CD4-positive, alpha-beta memory T cell (primary cell): ENCODE measurements around the gene FBXL16. TPM values are rescaled to one million over a fixed set of nuclear protein-coding genes. Genes with fewer than 3 reads are reported as not detected.

ENCODE experiments used
- CTCF ChIA-PET: fragments of 350-600 bp; sonication (Branson Sonifier 250); formaldehyde crosslinking; loops from one replicate; lab custom pipeline; 2021; ENCODE audit warnings: inconsistent platforms; ENCODE audit not compliant: partially characterized antibody; lab: Charles Lee
- POLR2A ChIA-PET: fragments of 350-600 bp; sonication (Branson Sonifier 250); formaldehyde crosslinking; loops from one replicate; lab custom pipeline; 2021; ENCODE audit not compliant: partially characterized antibody; lab: Charles Lee
- DNase-seq, 5 donors: peaks; one replicate each; pipeline versions ENCODE4 v3.0.0 to v3.0.0-alpha.2; 2020 to 2022; ENCODE audit warnings: mixed read lengths in 1 of 5
- H3K27ac ChIP-seq: one replicate; pipeline ENCODE4 v1.7.0; 2013; ENCODE audit warnings: low read depth, low read length
- H3K27me3 ChIP-seq: 2 replicates; pipeline ENCODE4 v1.7.0; 2013; ENCODE audit warnings: mild to moderate bottlenecking, low read length, moderate library complexity; ENCODE audit not compliant: insufficient read depth
- H3K36me3 ChIP-seq: 2 replicates; pipeline ENCODE4 v1.7.0; 2013; ENCODE audit warnings: mild to moderate bottlenecking, low read length, moderate library complexity; ENCODE audit not compliant: insufficient read depth
- H3K4me1 ChIP-seq: 2 replicates; pipeline ENCODE4 v1.7.0; 2013; ENCODE audit warnings: mild to moderate bottlenecking, low read length, moderate library complexity; ENCODE audit not compliant: insufficient read depth
- H3K4me3 ChIP-seq, 2 donors: one replicate each; pipeline ENCODE4 v1.7.0; 2013; ENCODE audit warnings: low read length in 2 of 2, mild to moderate bottlenecking in 1 of 2
- H3K9me3 ChIP-seq, 2 donors: one replicate each; pipeline ENCODE4 v1.7.0; 2013; ENCODE audit warnings: low read length in 2 of 2, control low read depth in 1 of 2; ENCODE audit not compliant: control insufficient read depth in 1 of 2
- H3K27ac Mint-ChIP-seq, 7 donors: one replicate each; pipeline ENCODE4 v1.8.0; 2020 to 2021; ENCODE audit warnings: mixed read lengths in 7 of 7, mild to moderate bottlenecking in 6 of 7, inconsistent platforms in 3 of 7, moderate library complexity in 3 of 7
- H3K27me3 Mint-ChIP-seq, 2 donors: one replicate each; pipeline ENCODE4 v1.8.0; 2020 to 2021; ENCODE audit warnings: mixed read lengths in 2 of 2
- H3K36me3 Mint-ChIP-seq, 2 donors: one replicate each; pipeline ENCODE4 v1.8.0; 2020 to 2021; ENCODE audit warnings: mixed read lengths in 2 of 2, inconsistent platforms in 1 of 2, mild to moderate bottlenecking in 1 of 2
- H3K4me1 Mint-ChIP-seq, 4 donors: one replicate each; pipeline ENCODE4 v1.8.0; 2020 to 2021; ENCODE audit warnings: mixed read lengths in 4 of 4, mild to moderate bottlenecking in 1 of 4
- H3K4me3 Mint-ChIP-seq, 8 donors: one replicate each; pipeline ENCODE4 v1.8.0; 2020 to 2021; ENCODE audit warnings: mixed read lengths in 8 of 8, mild to moderate bottlenecking in 7 of 8, moderate library complexity in 6 of 8, inconsistent platforms in 3 of 8
- H3K9me3 Mint-ChIP-seq, 8 donors: one replicate each; pipeline ENCODE4 v1.8.0; 2020 to 2021; ENCODE audit warnings: mixed read lengths in 8 of 8, mild to moderate bottlenecking in 5 of 8, inconsistent platforms in 3 of 8, moderate library complexity in 1 of 8
- intact Hi-C: fragments of 100-400 bp; cut with micrococcal nuclease; formaldehyde crosslinking; loops from one replicate; pipeline ENCODE4 v1.15.1; 2023
- polyA plus RNA-seq, 2 donors: library from polyadenylated mRNA; unstranded; fragments of 300-500 nt; fragmentation: Illumina TruSeq; gene quantifications; one replicate each; pipeline ENCODE4 v1.2.3, GENCODE V29; 2021
- total RNA-seq, 2 experiments: library from RNA; stranded (reverse); gene quantifications; one replicate each; pipeline ENCODE4 v1.2.3, GENCODE V29; 2021

FBXL16 gene
- total and polyA plus RNA-seq, 4 experiments from 2014 or later: 9.3 to 59.5 (median 48.5) TPM

DNA sequence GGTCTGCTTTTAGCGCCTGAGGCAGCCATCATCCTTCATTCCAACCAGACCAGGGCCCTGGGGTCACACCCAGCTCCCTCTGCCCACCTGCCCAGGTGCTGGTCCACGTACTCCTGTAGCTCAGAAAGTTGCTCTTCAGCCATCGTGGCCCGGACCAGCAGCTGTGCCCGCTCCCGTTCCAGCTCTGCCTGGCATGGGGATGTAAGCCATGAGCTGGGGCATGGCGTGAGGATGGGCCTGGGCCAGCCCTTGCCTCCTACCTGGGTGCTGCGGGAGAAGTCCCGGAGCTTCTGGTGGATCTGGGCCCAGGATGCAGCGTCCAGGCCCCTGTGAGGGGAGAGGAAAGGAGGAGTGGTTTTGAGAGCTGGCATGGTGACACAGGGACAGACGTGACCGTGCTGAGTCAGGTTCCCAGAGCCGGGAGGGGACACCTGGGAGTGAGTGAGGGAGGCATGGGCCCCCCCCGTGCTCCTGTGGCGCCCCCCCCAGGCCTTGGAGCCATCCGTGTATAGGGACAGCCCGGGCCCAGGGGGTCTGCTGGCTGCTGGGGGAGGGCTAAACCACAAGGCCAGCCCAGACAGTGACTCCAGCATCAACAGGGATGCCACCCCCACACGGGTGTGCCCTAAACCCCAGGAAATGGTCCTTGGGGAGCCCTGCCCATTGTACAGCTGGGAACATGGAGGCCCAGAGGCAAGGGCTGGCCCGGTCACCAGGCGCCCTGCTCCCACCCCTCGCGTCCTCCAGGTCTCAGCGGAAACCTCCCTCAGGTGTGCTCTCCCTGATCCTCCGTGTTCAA lies 17.4 kb upstream of the FBXL16 start:
- peaks cover 37% of the 10 kb centered on the region for H3K4me1 ChIP-seq

DNA sequence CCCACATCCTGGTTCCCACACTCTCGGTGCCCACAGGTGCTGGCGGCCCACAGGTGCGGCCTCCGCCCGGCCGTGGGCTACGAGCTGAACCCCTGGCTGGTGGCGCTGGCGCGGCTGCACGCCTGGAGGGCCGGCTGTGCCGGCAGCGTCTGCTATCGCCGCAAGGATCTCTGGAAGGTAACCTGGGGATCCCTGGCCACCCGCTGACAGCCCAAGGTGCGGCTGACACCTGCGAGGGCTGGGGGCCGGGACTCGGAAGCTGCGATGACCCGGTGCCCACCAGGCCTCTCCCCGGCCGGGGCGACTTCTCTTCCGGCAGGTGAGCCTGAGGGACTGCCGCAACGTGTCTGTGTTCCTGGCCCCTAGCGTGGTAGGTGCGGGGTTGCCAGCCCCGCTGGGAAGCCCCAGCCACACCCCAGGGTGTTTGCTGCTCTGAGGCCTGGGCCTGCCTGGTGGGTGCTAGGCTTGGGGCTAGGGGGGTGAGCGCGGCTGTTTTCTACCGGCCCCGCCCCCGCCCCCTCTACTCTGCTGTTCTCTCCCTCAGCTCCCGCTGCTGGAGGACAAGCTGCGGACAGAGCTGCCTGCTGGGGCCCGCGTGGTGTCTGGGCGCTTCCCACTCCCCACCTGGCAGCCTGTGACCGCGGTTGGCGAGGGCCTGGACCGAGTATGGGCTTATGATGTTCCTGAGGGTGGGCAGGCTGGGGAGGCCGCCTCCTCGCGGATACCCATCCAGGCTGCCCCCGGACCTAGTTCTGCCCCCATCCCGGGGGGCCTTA lies 16.4 kb upstream of the FBXL16 start:
- ChIA-PET POLR2A (interaction anchor here (0.6 to 12.9 kb wide), 13 partner anchors 7 to 238 kb away, joined by 3 to 166 read pairs (median 5); partner anchors contain the start of genes CHTF18, CIAO3, METRN and RHBDL1), CTCF (interaction anchor here (0.9 to 4.5 kb wide), 6 partner anchors 10 to 63 kb away, joined by 3 to 27 read pairs (median 5); partner anchors contain the start of gene CIAO3)
- Histone ChIP-seq H3K27me3 (no peaks in the 10 kb centered on the region), H3K36me3 (no peaks in the 10 kb centered on the region), H3K27ac (peak overlapping the region; percentile 47), H3K4me3 (peak overlapping the region in 1 of 2 donors; percentile 60), H3K9me3 (no peaks in the 10 kb centered on the region), H3K4me1 (peaks cover 32% of the 10 kb centered on the region)
- Mint-ChIP-seq H3K4me3 (peak overlapping the region in 6 of 8 donors; percentile 7 to 68 (median 51)), H3K9me3 (peaks cover 0 to 2% (median 0%) of the 10 kb centered on the region in 8 donors), H3K27me3 (no peaks in the 10 kb centered on the region), H3K27ac (peak overlapping the region in 3 of 7 donors; percentile 7 to 72 (median 27)), H3K4me1 (peaks cover 3 to 29% (median 12%) of the 10 kb centered on the region in 4 donors), H3K36me3 (no peaks in the 10 kb centered on the region)
- DNase-seq: no peak
- intact Hi-C loops: no loop called here

More for the DNA sequence above, 17.4 kb upstream of the FBXL16 start:
- peak overlapping the region in 5 of 7 donors; percentile 6 to 86 (median 52) for H3K27ac Mint-ChIP-seq
- no peaks in the 10 kb centered on the region for H3K36me3 Mint-ChIP-seq
- ChIA-PET POLR2A (interaction anchor here (8.8 to 12.9 kb wide), 2 partner anchors 8 to 30 kb away, joined by 71 to 166 read pairs; partner anchors contain the start of genes METRN and WDR24), CTCF (interaction anchor here (1.3 to 4.5 kb wide), 3 partner anchors 9 to 62 kb away, joined by 3 to 27 read pairs (median 14); partner anchors contain the start of gene CIAO3)
- H3K36me3 ChIP-seq: no peaks in the 10 kb centered on the region
- H3K9me3 ChIP-seq: no peaks in the 10 kb centered on the region
- H3K27ac ChIP-seq: no peak overlapping the region
- no peaks in the 10 kb centered on the region for H3K27me3 Mint-ChIP-seq
- intact Hi-C loops: no loop called here
- no peaks in the 10 kb centered on the region for H3K27me3 ChIP-seq
- peaks cover 0 to 2% (median 0%) of the 10 kb centered on the region in 8 donors for H3K9me3 Mint-ChIP-seq
- no peak overlapping the region for H3K4me3 ChIP-seq
- DNase-seq: no peak
- peak overlapping the region in 3 of 8 donors; percentile 25 to 48 (median 34) for H3K4me3 Mint-ChIP-seq
- peaks cover 3 to 29% (median 12%) of the 10 kb centered on the region in 4 donors for H3K4me1 Mint-ChIP-seq

DNA sequence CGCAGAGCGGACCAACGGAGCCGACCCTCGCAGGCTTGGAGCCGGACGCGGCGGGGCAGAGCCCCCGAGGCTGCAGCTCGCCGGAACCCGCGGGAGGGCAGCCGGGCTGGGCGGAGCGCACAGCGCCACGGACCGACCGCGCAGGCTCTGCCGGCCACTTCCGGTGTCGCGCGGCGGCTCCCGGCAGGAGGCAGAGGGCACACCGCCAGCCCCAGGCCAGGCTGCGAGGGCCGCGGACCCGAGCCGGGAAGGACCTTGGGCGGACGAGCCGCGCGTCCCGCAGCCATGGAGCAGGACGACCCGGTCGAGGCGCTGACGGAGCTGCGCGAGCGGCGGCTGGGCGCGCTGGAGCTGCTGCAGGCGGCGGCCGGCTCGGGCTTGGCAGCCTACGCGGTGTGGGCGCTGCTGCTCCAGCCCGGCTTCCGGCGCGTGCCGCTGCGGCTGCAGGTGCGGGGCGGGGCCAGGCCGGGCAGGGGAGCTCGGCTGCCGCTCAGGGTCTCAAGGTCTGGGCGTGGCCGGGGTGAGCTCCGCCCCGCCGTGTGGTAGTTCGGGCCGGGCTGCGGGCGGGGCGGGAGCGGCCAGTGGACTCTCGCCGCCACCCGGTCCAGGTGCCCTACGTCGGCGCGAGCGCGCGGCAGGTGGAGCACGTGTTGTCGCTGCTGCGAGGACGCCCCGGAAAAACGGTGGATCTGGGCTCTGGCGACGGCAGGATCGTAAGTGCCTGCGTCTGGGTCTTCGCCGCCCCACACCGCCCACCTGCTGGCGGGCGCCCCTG lies 15.6 kb upstream of the FBXL16 start, which contains the start of gene ANTKMT:
ANTKMT (plus strand) TSS at position 157 of the 775 bp plus-strand sequence; CDS start at position 286, 129 bp downstream.
- CTCF ChIA-PET: interaction anchor here (0.9 to 4.5 kb wide), 6 partner anchors 9 to 64 kb away, joined by 3 to 27 read pairs (median 5); partner anchors contain the start of gene CIAO3
- peak within 1 kb of the TSS; percentile 47 to 91 (median 84) for H3K27ac Mint-ChIP-seq
- peak within 1 kb of the TSS; percentile 80 to 88 (median 84) for H3K4me3 Mint-ChIP-seq
- H3K36me3 Mint-ChIP-seq: no peaks in the 10 kb centered on the region
- POLR2A ChIA-PET: interaction anchor here (0.7 to 12.9 kb wide), 15 partner anchors 7 to 98 kb away, joined by 3 to 166 read pairs (median 5); partner anchors contain the start of genes CHTF18, CIAO3, METRN and RHBDL1
- no peaks in the 10 kb centered on the region for H3K27me3 Mint-ChIP-seq
- H3K36me3 ChIP-seq: no peaks in the 10 kb centered on the region
- peaks cover 3 to 33% (median 12%) of the 10 kb centered on the region in 4 donors for H3K4me1 Mint-ChIP-seq
- DNase-seq: peak; percentile 71 to 79 (median 77)
- H3K4me1 ChIP-seq: peaks cover 30% of the 10 kb centered on the region
- peak within 1 kb of the TSS; percentile 47 for H3K27ac ChIP-seq
- H3K9me3 ChIP-seq: no peaks in the 10 kb centered on the region
- no peaks in the 10 kb centered on the region for H3K27me3 ChIP-seq
- peak within 1 kb of the TSS; percentile 42 to 60 for H3K4me3 ChIP-seq
- H3K9me3 Mint-ChIP-seq: peaks cover 0 to 2% (median 0%) of the 10 kb centered on the region in 8 donors
- intact Hi-C loops: no loop called here

DNA sequence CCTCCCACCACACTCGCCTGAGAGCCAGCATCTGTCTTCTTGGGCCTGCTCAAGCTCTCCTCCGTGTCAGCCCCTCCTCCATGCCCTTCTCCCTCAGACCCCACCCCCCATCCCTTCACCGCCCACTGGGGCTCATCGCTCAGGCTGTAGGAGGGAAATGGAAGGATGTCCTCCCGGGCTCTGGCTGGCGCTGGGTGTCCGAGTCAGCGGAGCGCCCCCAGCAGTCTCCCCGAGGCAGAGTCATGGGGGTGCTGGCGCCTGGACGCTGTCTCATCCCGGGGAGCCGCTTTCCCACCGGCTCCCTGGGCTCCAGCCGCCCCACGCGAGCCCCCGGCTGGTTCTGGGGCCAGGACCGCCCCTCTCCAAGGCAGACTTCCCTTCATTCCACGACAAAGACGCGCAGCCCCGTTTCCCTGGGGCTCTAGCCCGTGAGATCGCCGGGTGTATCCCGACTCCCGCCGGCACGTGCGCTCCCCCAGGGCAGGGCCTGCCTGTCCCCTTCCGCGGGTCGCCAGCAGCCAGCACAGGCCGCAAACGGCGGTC lies 14.9 kb upstream of the FBXL16 start:
- H3K4me3 ChIP-seq: peak overlapping the region; percentile 42 to 60
- H3K27me3 ChIP-seq: no peaks in the 10 kb centered on the region

DNA sequence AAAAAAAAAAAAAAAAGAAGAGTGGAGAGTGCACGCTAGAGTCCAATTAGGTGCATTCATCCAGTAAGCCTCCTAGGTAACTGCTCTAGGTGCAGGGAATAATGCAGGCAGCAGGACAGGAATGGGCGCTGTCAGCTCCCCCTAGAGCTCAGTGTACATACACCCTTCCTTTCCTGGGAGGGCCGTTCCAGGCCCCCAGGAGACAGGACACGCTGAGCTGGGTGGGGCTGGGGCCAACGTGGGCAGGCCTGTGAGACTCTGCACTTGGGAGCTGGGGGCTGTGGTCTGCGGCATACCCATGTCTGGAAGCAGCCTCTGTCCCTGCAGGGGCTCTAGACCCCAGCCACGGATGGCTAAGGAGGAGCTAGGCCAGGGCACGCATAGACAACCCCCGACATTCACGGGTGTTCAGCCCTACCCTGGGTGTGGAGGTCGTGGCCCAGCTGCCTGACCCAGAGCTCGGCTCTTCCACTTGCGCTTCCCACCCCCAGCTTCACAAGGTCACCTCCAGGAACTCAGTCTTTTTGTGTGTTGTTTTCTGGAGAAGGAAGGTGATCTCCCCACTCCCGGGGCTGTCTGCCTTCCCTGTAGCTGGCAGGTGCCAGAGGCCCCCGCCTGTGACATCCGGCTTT lies 14.3 kb upstream of the FBXL16 start:
- Histone ChIP-seq H3K4me3 (peak overlapping the region; percentile 42 to 60), H3K27me3 (no peaks in the 10 kb centered on the region), H3K27ac (peak overlapping the region; percentile 40), H3K4me1 (peaks cover 34% of the 10 kb centered on the region), H3K36me3 (no peaks in the 10 kb centered on the region), H3K9me3 (no peaks in the 10 kb centered on the region)
- ChIA-PET POLR2A (interaction anchor here (0.6 to 12.9 kb wide), 10 partner anchors 10 to 99 kb away, joined by 3 to 166 read pairs (median 5); partner anchors contain the start of genes CHTF18, CIAO3, RHBDL1 and RPUSD1), CTCF (interaction anchor here (1.0 to 4.5 kb wide), 8 partner anchors 8 to 21 kb away, joined by 3 to 27 read pairs (median 4); partner anchors contain the start of gene CIAO3)
- peak overlapping the region; percentile 47 to 91 (median 84) for H3K27ac Mint-ChIP-seq
- peak in 1 of 5 donors; percentile 22 for DNase-seq
- peak overlapping the region; percentile 80 to 88 (median 84) for H3K4me3 Mint-ChIP-seq
- intact Hi-C loops: no loop called here
- H3K4me1 Mint-ChIP-seq: peaks cover 3 to 38% (median 12%) of the 10 kb centered on the region in 4 donors
- H3K27me3 Mint-ChIP-seq: no peaks in the 10 kb centered on the region
- no peaks in the 10 kb centered on the region for H3K36me3 Mint-ChIP-seq
- H3K9me3 Mint-ChIP-seq: peaks cover 0 to 2% (median 0%) of the 10 kb centered on the region in 8 donors

More for the DNA sequence above, 14.9 kb upstream of the FBXL16 start:
- ChIA-PET CTCF (interaction anchor here (0.9 to 4.5 kb wide), 10 partner anchors 8 to 64 kb away, joined by 3 to 27 read pairs (median 4); partner anchors contain the start of gene CIAO3), POLR2A (interaction anchor here (0.6 to 12.9 kb wide), 15 partner anchors 6 to 99 kb away, joined by 3 to 166 read pairs (median 5); partner anchors contain the start of genes CHTF18, CIAO3, METRN and RHBDL1)
- peaks cover 34% of the 10 kb centered on the region for H3K4me1 ChIP-seq
- intact Hi-C loops: no loop called here
- peak overlapping the region; percentile 40 for H3K27ac ChIP-seq
- no peaks in the 10 kb centered on the region for H3K27me3 Mint-ChIP-seq
- peak in 1 of 5 donors; percentile 31 for DNase-seq
- no peaks in the 10 kb centered on the region for H3K9me3 ChIP-seq
- H3K36me3 ChIP-seq: no peaks in the 10 kb centered on the region
- peaks cover 3 to 38% (median 12%) of the 10 kb centered on the region in 4 donors for H3K4me1 Mint-ChIP-seq
- H3K36me3 Mint-ChIP-seq: no peaks in the 10 kb centered on the region
- H3K4me3 Mint-ChIP-seq: peak overlapping the region; percentile 80 to 88 (median 84)
- peaks cover 0 to 2% (median 0%) of the 10 kb centered on the region in 8 donors for H3K9me3 Mint-ChIP-seq
- peak overlapping the region in 6 of 7 donors; percentile 54 to 91 (median 84) for H3K27ac Mint-ChIP-seq
